ENCODE data around the gene ARHGAP22.

Gene ARHGAP22

DNA sequence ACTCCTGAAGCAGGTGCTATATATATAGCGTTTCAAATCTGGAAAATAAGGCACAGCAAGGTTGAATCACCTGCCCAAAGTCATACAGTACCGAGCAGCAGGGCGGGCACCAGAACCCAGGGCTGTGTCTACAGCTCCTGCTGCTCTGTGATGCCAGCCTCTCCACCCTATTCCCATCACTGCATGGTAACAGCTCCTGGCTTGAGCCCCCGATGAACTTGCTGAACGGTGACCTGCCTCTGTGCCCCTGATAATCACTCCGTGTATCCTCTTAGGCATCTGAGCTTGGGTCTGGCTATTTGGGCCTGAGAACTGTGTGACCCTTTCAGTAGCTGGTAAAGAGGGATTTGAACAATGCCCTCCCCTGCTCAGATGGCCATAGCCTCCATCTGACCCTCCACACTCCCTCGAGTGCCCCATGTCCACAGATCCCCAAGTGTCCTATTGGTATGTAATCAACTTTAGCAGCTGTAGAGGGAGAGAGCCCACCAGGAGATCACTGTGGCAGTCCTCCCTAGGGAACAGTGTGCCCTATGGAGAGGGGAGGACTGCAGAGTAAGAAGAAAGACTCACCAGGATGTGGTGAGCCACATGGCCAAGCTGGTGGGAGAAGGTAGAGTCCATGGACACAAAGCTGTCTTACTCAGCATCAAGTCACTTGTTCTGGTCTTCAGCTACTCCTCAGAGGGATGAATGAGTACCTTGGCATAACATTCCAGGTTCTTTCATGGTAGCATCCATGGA is 1.1 kb upstream of the ARHGAP22 start:
- H3K4me3 ChIP-seq (ENCODE audit: low read depth, low read length): peak overlapping the region; percentile 91; the same call in 1 of the 2 replicates
- TF ChIP-seq, protein P1, sequence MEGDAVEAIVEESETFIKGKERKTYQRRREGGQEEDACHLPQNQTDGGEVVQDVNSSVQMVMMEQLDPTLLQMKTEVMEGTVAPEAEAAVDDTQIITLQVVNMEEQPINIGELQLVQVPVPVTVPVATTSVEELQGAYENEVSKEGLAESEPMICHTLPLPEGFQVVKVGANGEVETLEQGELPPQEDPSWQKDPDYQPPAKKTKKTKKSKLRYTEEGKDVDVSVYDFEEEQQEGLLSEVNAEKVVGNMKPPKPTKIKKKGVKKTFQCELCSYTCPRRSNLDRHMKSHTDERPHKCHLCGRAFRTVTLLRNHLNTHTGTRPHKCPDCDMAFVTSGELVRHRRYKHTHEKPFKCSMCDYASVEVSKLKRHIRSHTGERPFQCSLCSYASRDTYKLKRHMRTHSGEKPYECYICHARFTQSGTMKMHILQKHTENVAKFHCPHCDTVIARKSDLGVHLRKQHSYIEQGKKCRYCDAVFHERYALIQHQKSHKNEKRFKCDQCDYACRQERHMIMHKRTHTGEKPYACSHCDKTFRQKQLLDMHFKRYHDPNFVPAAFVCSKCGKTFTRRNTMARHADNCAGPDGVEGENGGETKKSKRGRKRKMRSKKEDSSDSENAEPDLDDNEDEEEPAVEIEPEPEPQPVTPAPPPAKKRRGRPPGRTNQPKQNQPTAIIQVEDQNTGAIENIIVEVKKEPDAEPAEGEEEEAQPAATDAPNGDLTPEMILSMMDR (IDR thresholded peaks at IDR 0.05; ENCODE audit: low read depth, low read length): no peak

- H3K4me3 ChIP-seq (ENCODE audit: low read depth, low read length): peak overlapping the region; percentile 91
Observed at GRCh38 chr10:48604039-48604990, 558 bp downstream of the ARHGAP22 start.

GRCh38 chr10:48603421-48604038 is 1.3 kb downstream of the ARHGAP22 start:
- peak overlapping the region; percentile 91 for H3K4me3 ChIP-seq (ENCODE audit: low read depth, low read length)
- TF ChIP-seq, protein P1 (IDR thresholded peaks at IDR 0.05; ENCODE audit: low read depth, low read length): no peak

More at GRCh38 chr10:48604039-48604990, 558 bp downstream of the ARHGAP22 start:
- TF ChIP-seq, protein P1 (IDR thresholded peaks at IDR 0.05; ENCODE audit: low read depth, low read length): no peak

- TF ChIP-seq, protein P1 (IDR thresholded peaks at IDR 0.05; ENCODE audit: low read depth, low read length): no peak
- peak overlapping the region; percentile 91 for H3K4me3 ChIP-seq (ENCODE audit: low read depth, low read length)
Observed at GRCh38 chr10:48602401-48603135, 2.3 kb downstream of the ARHGAP22 start.

DNA sequence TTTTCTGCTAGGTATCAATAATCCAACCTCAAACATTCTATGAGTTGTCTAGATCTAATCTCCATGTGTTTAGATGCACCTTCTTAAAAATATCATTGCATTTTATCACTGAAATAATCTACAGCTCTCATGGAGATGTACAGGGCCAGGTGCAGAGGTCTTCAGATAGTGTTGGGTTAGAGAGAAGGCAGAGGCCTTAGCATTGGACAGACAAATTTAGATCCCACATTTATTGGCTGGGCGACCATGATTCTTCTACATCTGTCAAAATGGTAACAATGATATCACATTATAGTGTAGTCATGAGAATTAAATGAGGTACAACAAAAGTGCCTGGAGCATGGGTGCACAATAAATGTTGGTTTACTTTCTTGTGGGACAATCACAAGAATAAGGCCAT is 3.1 kb downstream of the ARHGAP22 start:
- TF ChIP-seq, protein P1 (IDR thresholded peaks at IDR 0.05; ENCODE audit: low read depth, low read length): no peak
- H3K4me3 ChIP-seq (ENCODE audit: low read depth, low read length): no peak overlapping the region; the same call in 1 of the 2 replicates

DNA sequence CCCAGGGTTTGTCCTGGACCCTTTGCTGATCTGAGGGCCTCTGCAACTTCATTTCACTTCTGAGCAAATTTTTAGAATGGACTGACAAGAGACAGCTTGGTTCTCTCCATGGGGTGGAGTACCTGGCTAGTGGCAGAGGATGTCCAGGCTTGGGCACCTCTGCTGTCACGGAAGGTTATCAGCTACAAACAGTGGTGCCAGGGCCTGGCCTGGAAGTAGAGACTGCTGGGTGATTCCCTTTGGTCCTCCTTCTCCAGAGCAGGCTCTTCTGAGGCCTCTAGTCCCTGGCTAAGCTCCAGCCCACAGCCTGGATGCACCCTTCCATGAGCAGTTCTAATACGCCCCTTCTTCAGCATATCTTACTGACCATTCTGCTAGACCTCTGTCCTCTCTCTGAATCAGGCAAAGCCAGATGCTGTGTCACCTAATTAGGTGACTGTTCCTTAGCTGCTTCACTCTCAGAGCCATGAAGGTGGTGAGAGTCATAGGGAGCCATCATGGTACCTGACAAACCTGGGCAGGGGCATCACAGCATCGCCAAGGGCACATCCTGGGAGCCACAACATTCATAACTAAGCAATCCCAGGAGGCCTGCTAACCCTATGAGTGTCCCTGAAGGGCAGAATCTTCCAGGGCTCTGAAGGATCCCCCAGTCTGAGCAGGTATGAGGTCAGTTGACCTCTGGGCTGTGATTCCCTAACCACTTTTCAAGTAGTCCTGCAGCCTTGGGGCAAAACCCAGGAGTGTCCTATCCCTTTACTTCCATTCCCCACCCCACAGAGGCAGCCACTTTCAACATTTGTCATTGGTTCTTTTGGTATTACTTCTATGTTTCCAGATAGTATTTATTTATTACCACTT is 4.0 kb downstream of the ARHGAP22 start:
- TF ChIP-seq, protein P1 (IDR thresholded peaks at IDR 0.05; ENCODE audit: low read depth, low read length): no peak
- H3K4me3 ChIP-seq (ENCODE audit: low read depth, low read length): no peak overlapping the region
